ENCODE results near the gene CHDH. TPM values are rescaled to one million over a fixed set of nuclear protein-coding genes. Genes with fewer than 3 reads are reported as not detected.

The CHDH gene
- total RNA-seq, 2 experiments from 2014 or later: 0.31 to 0.60 TPM

DNA sequence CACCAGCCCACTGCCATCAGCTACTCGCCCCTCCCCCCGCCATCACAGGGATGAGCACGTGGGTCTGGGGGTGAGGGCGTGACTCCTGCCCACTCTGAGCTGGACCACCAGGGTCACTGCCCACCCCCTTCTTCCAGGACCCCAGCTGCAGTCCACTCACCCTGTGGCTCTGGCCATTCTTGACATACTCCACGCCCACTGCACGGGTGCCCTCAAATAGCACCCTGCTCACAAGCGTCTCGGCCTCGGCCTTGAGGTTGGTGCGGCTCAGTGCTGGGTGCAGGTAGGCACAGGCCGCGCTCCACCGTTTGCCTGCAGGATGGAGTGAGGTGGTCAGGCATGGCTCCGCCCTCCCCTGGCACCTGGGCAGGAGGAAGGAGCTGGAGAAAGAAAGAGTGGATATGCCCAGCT is 23.9 kb downstream of the CHDH start:
- Histone ChIP-seq H3K4me1 (ENCODE audit: insufficient read depth, low read length) (peaks cover 5% of the 10 kb centered on the region), H3K27ac (ENCODE audit: low read depth in 1 of 2, low read length in 2 of 2) (no peak overlapping the region), H3K36me3 (ENCODE audit: insufficient read depth, low read length) (no peaks in the 10 kb centered on the region), H3K9me3 (ENCODE audit: control insufficient read depth in 1 of 2, insufficient read depth in 1 of 2, low read length in 2 of 2) (no peaks in the 10 kb centered on the region), H3K4me3 (ENCODE audit: low read length) (no peak overlapping the region), H3K27me3 (ENCODE audit: control insufficient read depth in 1 of 2, insufficient read depth in 2 of 2, low read length in 2 of 2) (no peaks in the 10 kb centered on the region)
- H3K4me3 Mint-ChIP-seq: no peak overlapping the region
- no peaks in the 10 kb centered on the region for H3K4me1 Mint-ChIP-seq (ENCODE audit: low read depth)
- ChIA-PET CTCF (no interaction called here), POLR2A (no interaction called here)
- no peaks in the 10 kb centered on the region for H3K36me3 Mint-ChIP-seq (ENCODE audit: low read depth)
- intact Hi-C loops (cut with DNase I, micrococcal nuclease): no loop called here
- no peaks in the 10 kb centered on the region for H3K27me3 Mint-ChIP-seq
- TF ChIP-seq, protein P1, sequence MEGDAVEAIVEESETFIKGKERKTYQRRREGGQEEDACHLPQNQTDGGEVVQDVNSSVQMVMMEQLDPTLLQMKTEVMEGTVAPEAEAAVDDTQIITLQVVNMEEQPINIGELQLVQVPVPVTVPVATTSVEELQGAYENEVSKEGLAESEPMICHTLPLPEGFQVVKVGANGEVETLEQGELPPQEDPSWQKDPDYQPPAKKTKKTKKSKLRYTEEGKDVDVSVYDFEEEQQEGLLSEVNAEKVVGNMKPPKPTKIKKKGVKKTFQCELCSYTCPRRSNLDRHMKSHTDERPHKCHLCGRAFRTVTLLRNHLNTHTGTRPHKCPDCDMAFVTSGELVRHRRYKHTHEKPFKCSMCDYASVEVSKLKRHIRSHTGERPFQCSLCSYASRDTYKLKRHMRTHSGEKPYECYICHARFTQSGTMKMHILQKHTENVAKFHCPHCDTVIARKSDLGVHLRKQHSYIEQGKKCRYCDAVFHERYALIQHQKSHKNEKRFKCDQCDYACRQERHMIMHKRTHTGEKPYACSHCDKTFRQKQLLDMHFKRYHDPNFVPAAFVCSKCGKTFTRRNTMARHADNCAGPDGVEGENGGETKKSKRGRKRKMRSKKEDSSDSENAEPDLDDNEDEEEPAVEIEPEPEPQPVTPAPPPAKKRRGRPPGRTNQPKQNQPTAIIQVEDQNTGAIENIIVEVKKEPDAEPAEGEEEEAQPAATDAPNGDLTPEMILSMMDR (IDR thresholded peaks at IDR 0.05): no peak
- H3K9me3 Mint-ChIP-seq: no peaks in the 10 kb centered on the region
- no peak overlapping the region for H3K27ac Mint-ChIP-seq
- ATAC-seq (ENCODE audit: poor library complexity): no peak
- DNase-seq: no peak

DNA sequence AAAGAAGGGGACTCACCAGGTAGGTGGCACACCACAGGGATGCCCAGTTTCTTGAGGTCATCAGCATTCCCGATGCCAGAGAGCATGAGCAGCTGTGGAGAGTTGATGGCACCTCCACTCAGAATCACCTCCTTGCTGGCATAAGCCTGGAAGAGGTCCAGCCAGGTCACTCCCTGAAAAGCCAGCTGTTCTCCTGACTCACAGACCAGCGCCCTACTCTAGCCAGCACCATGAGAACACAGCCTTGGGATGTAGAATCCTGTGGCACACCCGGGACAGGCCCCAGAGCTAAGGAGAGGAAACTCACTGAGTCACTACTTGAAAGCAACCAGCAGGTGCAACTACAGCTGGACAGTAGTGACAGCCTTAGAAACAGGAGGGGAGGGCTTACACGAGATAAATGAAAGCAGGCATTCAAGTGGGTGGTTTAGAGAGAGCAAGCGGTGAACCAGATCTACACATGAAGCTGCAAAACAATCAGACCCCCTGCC is 24.5 kb downstream of the CHDH start:
- CTCF ChIA-PET: no interaction called here
- no peak for DNase-seq
- no peak overlapping the region for H3K27ac ChIP-seq (ENCODE audit: low read depth in 1 of 2, low read length in 2 of 2)
- Mint-ChIP-seq H3K27ac (no peak overlapping the region), H3K4me1 (ENCODE audit: low read depth) (no peaks in the 10 kb centered on the region), H3K36me3 (ENCODE audit: low read depth) (no peaks in the 10 kb centered on the region), H3K27me3 (no peaks in the 10 kb centered on the region), H3K9me3 (no peaks in the 10 kb centered on the region), H3K4me3 (no peak overlapping the region)
- intact Hi-C loops (cut with DNase I, micrococcal nuclease): no loop called here
- H3K27me3 ChIP-seq (ENCODE audit: control insufficient read depth in 1 of 2, insufficient read depth in 2 of 2, low read length in 2 of 2): no peaks in the 10 kb centered on the region
- no peak for ATAC-seq (ENCODE audit: poor library complexity)
- H3K9me3 ChIP-seq (ENCODE audit: control insufficient read depth in 1 of 2, insufficient read depth in 1 of 2, low read length in 2 of 2): no peaks in the 10 kb centered on the region
- no peaks in the 10 kb centered on the region for H3K36me3 ChIP-seq (ENCODE audit: insufficient read depth, low read length)
- H3K4me1 ChIP-seq (ENCODE audit: insufficient read depth, low read length): peaks cover 5% of the 10 kb centered on the region
- H3K4me3 ChIP-seq (ENCODE audit: low read length): no peak overlapping the region
- POLR2A ChIA-PET: no interaction called here
- TF ChIP-seq, protein P1 (IDR thresholded peaks at IDR 0.05): no peak

DNA sequence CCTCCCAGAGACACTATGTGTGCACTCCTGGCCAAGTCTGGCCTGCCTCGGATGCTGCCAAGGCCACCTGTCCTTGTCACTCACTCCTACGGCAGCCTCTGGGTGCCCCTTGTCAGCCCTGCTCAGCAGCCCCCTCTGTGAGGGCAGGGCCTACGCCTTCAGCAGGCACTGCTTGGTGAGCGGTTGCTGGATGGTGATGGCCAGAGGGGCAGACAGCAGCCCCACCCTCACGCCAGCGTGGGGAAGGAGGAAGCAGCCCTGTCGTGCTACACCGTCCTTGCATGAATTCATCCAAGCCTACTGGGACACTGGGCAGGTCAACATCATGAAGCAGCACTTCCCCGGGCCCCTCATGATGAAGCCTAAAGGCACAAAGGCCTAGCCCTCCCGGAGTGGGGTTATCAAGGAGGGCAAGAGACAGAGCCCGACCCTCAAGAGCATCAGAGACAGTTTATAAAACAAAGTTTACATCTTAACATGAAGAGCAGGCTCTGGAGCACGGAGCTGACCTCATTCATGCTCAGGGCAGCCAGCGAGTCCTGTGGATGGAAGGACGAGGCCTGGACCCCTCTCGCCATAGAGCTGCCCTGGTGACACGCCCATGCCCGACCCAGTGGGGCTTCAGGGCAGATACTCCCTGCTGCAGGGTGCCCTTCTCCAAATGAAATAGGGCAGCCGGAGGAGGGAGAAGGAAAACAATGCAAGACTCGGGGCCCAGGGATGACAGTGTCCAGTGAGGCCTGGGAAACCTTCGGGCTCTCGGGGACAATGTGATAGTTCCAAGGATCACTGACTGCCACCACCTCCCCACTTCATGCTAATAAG is 25.3 kb downstream of the CHDH start:
- ATAC-seq (ENCODE audit: poor library complexity): no peak
- ChIA-PET POLR2A (no interaction called here), CTCF (no interaction called here)
- DNase-seq: no peak
- Mint-ChIP-seq H3K36me3 (ENCODE audit: low read depth) (no peaks in the 10 kb centered on the region), H3K27ac (no peak overlapping the region), H3K27me3 (no peaks in the 10 kb centered on the region), H3K4me1 (ENCODE audit: low read depth) (no peaks in the 10 kb centered on the region), H3K9me3 (no peaks in the 10 kb centered on the region), H3K4me3 (no peak overlapping the region)
- no peaks in the 10 kb centered on the region for H3K9me3 ChIP-seq (ENCODE audit: control insufficient read depth in 1 of 2, insufficient read depth in 1 of 2, low read length in 2 of 2)
- H3K27me3 ChIP-seq (ENCODE audit: control insufficient read depth in 1 of 2, insufficient read depth in 2 of 2, low read length in 2 of 2): no peaks in the 10 kb centered on the region
- intact Hi-C loops (cut with DNase I, micrococcal nuclease): no loop called here
- H3K4me3 ChIP-seq (ENCODE audit: low read length): no peak overlapping the region
- TF ChIP-seq, protein P1 (IDR thresholded peaks at IDR 0.05): no peak
- no peak overlapping the region for H3K27ac ChIP-seq (ENCODE audit: low read depth in 1 of 2, low read length in 2 of 2)
- H3K36me3 ChIP-seq (ENCODE audit: insufficient read depth, low read length): no peaks in the 10 kb centered on the region
- peaks cover 5% of the 10 kb centered on the region for H3K4me1 ChIP-seq (ENCODE audit: insufficient read depth, low read length)

All from CD4-positive, alpha-beta T cell (primary cell).